Epithelial cell of proximal tubule (primary cell): ENCODE data around the gene TSPAN6. TPM values are rescaled to one million over a fixed set of nuclear protein-coding genes. Genes with fewer than 3 reads are reported as not detected.
A peak's percentile ranks its signal among the peaks of the same experiment; 100 is the strongest.

Source experiments
- DNase-seq: peaks from one replicate; pipeline ENCODE4 v3.0.0-alpha.2; 2011; ENCODE audit warnings: low read depth
- H3K4me3 ChIP-seq: 2 replicates; pipeline ENCODE4 v1.5.1; 2011; ENCODE audit warnings: low read depth, mild to moderate bottlenecking, low read length
- CTCF ChIP-seq: conservative IDR thresholded peaks from 2 replicates; pipeline ENCODE4 v1.5.1; 2012; ENCODE audit warnings: low read depth, mild to moderate bottlenecking, low read length
- total RNA-seq: library from RNA; depleted of rRNA; stranded (reverse); fragments of >200 nt; gene quantifications from 2 replicates; pipeline ENCODE4 v1.2.3, GENCODE V29; 2015

Gene TSPAN6
- total RNA-seq, 1 donor from 2014 or later: 59.0 TPM

DNA sequence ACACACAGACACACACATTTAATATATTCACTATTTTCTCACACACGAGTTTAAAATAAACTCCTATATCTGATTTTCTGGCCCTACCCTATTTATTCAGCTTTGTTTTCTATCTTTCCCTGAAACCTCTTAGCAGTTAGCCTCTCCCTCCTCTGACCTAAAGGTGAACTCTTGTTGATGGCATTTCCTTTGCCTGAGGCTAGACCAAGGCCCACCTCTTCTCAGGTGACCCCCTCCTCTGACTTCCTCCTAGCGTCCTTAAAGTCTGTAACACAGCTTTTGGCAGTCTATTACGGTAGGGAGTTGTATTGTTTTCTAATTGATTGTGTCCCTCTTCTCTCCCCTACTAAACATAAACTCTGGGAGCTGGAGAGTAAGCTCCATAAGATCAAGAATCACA is 5.7 kb upstream of the TSPAN6 start:
- no peak for DNase-seq
- no peak for TF ChIP-seq CTCF
- no peak overlapping the region for H3K4me3 ChIP-seq

DNA sequence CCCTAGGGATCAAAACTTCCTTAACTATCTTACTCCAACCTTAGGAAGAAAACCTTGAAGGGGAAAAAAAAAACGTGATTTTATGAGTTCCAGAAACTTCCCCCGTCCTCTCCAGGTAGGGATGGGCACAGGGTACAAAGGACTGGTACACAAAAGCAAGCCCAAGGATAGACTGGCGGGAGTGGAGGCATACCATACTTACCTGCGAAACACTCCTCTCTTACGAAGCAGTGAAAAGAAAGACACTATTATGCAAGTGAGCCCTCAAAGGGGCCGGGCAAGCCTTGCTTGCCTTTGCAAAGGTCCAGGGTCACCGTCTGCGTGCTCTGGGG is 651 bp downstream of the TSPAN6 start:
- no peak for DNase-seq
- no peak for TF ChIP-seq CTCF
- H3K4me3 ChIP-seq: peak overlapping the region; percentile 71

DNA sequence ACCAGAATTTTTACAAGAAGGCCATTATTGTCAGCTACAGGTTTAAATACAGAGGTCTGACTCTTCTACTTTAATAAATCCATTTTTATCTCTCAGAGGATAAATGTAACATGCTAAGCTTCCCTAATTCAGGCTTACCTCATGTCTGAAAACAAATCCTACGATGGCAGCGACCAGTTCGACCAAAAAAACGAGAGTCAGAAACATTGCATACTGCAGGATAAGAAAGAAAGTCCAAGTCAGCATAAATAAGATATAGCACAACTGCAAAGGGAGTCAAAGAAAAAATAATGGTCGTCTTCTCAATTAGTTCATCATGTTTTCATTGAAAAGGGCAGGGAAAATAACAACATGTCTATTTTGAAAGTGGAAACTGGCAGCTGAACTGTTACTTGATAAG is 1.6 kb downstream of the TSPAN6 start:
- no peak for TF ChIP-seq CTCF
- DNase-seq: no peak
- H3K4me3 ChIP-seq: no peak overlapping the region

DNA sequence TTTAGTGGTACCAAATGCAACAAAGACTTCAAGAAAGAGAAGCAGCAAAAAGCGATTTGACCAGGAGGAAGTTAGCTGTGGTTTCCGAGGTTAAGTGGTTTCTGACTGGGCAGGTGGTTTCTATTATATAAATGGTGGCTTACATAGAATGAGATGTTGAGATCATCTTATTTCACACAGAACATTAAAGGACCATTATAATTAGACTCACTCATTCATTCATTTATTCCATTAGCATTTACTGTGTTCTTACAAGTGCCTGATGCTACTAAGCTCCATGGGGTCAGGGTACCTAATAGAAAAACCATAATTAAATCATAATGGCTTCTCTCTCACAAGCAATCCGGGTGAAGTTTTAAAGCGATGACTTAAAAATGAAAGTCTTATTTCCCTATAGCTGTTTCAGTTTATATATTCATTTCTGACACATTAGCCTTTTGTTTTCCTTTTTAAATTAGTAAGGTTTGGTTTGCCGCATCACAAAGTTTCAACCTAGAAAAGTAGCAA is 10.6 kb downstream of the TSPAN6 start:
- DNase-seq: no peak
- no peak for TF ChIP-seq CTCF
- H3K4me3 ChIP-seq: no peak overlapping the region

DNA sequence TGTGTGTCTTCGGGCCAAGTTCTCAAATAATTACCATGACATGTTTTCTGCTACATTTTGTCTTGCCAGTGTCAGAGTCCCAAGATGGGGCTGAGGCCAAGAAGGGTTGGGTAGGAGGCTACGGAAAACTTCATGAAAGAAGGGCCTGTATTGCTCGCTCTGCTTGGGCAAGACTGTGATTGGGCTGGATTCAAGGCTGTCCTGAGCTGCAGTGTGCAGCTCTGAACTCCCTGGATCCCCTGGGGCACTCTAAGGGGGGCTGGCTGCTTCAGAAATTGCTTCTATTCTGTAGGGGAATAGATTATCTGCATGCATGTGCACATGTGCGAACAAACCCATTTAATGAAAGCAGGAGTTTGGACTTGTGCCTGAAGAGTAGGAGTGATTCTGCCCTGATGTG is 13.6 kb downstream of the TSPAN6 start:
- no peak for TF ChIP-seq CTCF
- no peak for DNase-seq
- H3K4me3 ChIP-seq: no peak overlapping the region

GRCh38 chrX:100615005-100615404 is 21.6 kb downstream of the TSPAN6 start:
- H3K4me3 ChIP-seq: no peak overlapping the region
- peak; percentile 23 for DNase-seq
- TF ChIP-seq CTCF: peak; percentile 62

GRCh38 chrX:100611951-100612350 is 24.7 kb downstream of the TSPAN6 start:
- no peak overlapping the region for H3K4me3 ChIP-seq
- TF ChIP-seq CTCF: no peak
- DNase-seq: no peak
